IPS-18a (cell line): Measurements from ENCODE around the gene EEF1AKMT1.
A peak's percentile ranks its signal among the peaks of the same experiment; 100 is the strongest.

Experiments
- H3K27ac ChIP-seq: one replicate; pipeline ENCODE4 v1.5.1; 2013; ENCODE audit warnings: low read length
- H3K27me3 ChIP-seq: one replicate; pipeline ENCODE4 v1.6.1; 2013; ENCODE audit warnings: mild to moderate bottlenecking, low read length; ENCODE audit not compliant: control insufficient read depth, insufficient read depth
- H3K36me3 ChIP-seq: one replicate; pipeline ENCODE4 v1.6.1; 2013; ENCODE audit warnings: low read depth, low read length; ENCODE audit not compliant: control insufficient read depth
- H3K4me1 ChIP-seq: one replicate; pipeline ENCODE4 v1.6.1; 2013; ENCODE audit warnings: low read depth, low read length; ENCODE audit not compliant: control insufficient read depth
- H3K4me3 ChIP-seq: one replicate; pipeline ENCODE4 v1.5.1; 2013; ENCODE audit warnings: low read length
- H3K9ac ChIP-seq: one replicate; pipeline ENCODE4 v1.6.1; 2013; ENCODE audit warnings: mild to moderate bottlenecking, low read length, moderate library complexity
- H3K9me3 ChIP-seq: one replicate; pipeline ENCODE4 v1.6.1; 2013; ENCODE audit warnings: low read depth, low read length; ENCODE audit not compliant: control insufficient read depth

The EEF1AKMT1 gene

GRCh38 chr13:20773194-20774080 is at the start of gene EEF1AKMT1:
TSS of gene EEF1AKMT1 (minus strand) at chr13:20773961. CDS start at chr13:20757598, 16,363 bp downstream.
- no peaks in the 10 kb centered on the region for H3K36me3 ChIP-seq
- peaks cover 6% of the 10 kb centered on the region for H3K4me1 ChIP-seq
- H3K9ac ChIP-seq, result peak within 1 kb of the TSS; percentile 88
- H3K4me3 ChIP-seq, result peak within 1 kb of the TSS; percentile 85
- H3K27ac ChIP-seq, result peak within 1 kb of the TSS; percentile 84
- H3K27me3 ChIP-seq, result no peaks in the 10 kb centered on the region
- no peaks in the 10 kb centered on the region for H3K9me3 ChIP-seq

- Histone ChIP-seq H3K9ac (no peak overlapping the region), H3K4me3 (no peak overlapping the region), H3K27me3 (no peaks in the 10 kb centered on the region), H3K4me1 (peaks cover 12% of the 10 kb centered on the region), H3K27ac (no peak overlapping the region), H3K36me3 (peaks cover 8% of the 10 kb centered on the region), H3K9me3 (no peaks in the 10 kb centered on the region)
These were observed 49.3 kb upstream of the EEF1AKMT1 start for GRCh38 chr13:20823071-20823470.

- Histone ChIP-seq H3K4me1 (peaks cover 12% of the 10 kb centered on the region), H3K36me3 (peaks cover 8% of the 10 kb centered on the region), H3K27ac (no peak overlapping the region), H3K4me3 (no peak overlapping the region), H3K9ac (no peak overlapping the region), H3K9me3 (no peaks in the 10 kb centered on the region), H3K27me3 (no peaks in the 10 kb centered on the region)
These were observed 48.6 kb upstream of the EEF1AKMT1 start for GRCh38 chr13:20822406-20822805.

- H3K4me1 ChIP-seq, result peaks cover 2% of the 10 kb centered on the region
- peaks cover 8% of the 10 kb centered on the region for H3K36me3 ChIP-seq
- no peak overlapping the region for H3K4me3 ChIP-seq
- H3K9me3 ChIP-seq, result no peaks in the 10 kb centered on the region
- no peaks in the 10 kb centered on the region for H3K27me3 ChIP-seq
- no peak overlapping the region for H3K9ac ChIP-seq
- H3K27ac ChIP-seq, result no peak overlapping the region
These were observed 46.0 kb upstream of the EEF1AKMT1 start for GRCh38 chr13:20819715-20820114.

GRCh38 chr13:20815464-20815863 is 41.7 kb upstream of the EEF1AKMT1 start:
- no peaks in the 10 kb centered on the region for H3K4me1 ChIP-seq
- H3K36me3 ChIP-seq, result peaks cover 2% of the 10 kb centered on the region
- H3K27ac ChIP-seq, result no peak overlapping the region
- no peaks in the 10 kb centered on the region for H3K9me3 ChIP-seq
- H3K4me3 ChIP-seq, result no peak overlapping the region
- H3K27me3 ChIP-seq, result no peaks in the 10 kb centered on the region
- no peak overlapping the region for H3K9ac ChIP-seq

- Histone ChIP-seq H3K9ac (no peak overlapping the region), H3K4me1 (no peaks in the 10 kb centered on the region), H3K27me3 (no peaks in the 10 kb centered on the region)
These were observed 40.6 kb upstream of the EEF1AKMT1 start for GRCh38 chr13:20814224-20814910.

GRCh38 chr13:20812890-20813289 is 39.1 kb upstream of the EEF1AKMT1 start:
- Histone ChIP-seq H3K36me3 (peaks cover 24% of the 10 kb centered on the region), H3K27ac (no peak overlapping the region), H3K9me3 (no peaks in the 10 kb centered on the region), H3K4me3 (no peak overlapping the region), H3K27me3 (no peaks in the 10 kb centered on the region), H3K4me1 (no peaks in the 10 kb centered on the region), H3K9ac (no peak overlapping the region)

More at GRCh38 chr13:20814224-20814910, 40.6 kb upstream of the EEF1AKMT1 start:
- Histone ChIP-seq H3K36me3 (peaks cover 9% of the 10 kb centered on the region), H3K27ac (no peak overlapping the region), H3K4me3 (no peak overlapping the region), H3K9me3 (no peaks in the 10 kb centered on the region)

GRCh38 chr13:20810808-20811207 is 37.0 kb upstream of the EEF1AKMT1 start:
- Histone ChIP-seq H3K9ac (no peak overlapping the region), H3K4me3 (no peak overlapping the region), H3K27me3 (no peaks in the 10 kb centered on the region), H3K9me3 (no peaks in the 10 kb centered on the region), H3K27ac (no peak overlapping the region), H3K4me1 (no peaks in the 10 kb centered on the region), H3K36me3 (peaks cover 37% of the 10 kb centered on the region)

GRCh38 chr13:20808874-20809273 is 35.1 kb upstream of the EEF1AKMT1 start:
- Histone ChIP-seq H3K9ac (no peak overlapping the region), H3K27ac (no peak overlapping the region), H3K4me1 (no peaks in the 10 kb centered on the region), H3K27me3 (no peaks in the 10 kb centered on the region), H3K4me3 (no peak overlapping the region), H3K9me3 (no peaks in the 10 kb centered on the region), H3K36me3 (peaks cover 43% of the 10 kb centered on the region)

GRCh38 chr13:20803180-20803965 is 29.6 kb upstream of the EEF1AKMT1 start:
- no peaks in the 10 kb centered on the region for H3K27me3 ChIP-seq
- H3K4me1 ChIP-seq, result no peaks in the 10 kb centered on the region
- peaks cover 37% of the 10 kb centered on the region for H3K36me3 ChIP-seq
- H3K9ac ChIP-seq, result no peak overlapping the region
- H3K9me3 ChIP-seq, result no peaks in the 10 kb centered on the region
- no peak overlapping the region for H3K27ac ChIP-seq
- H3K4me3 ChIP-seq, result no peak overlapping the region

GRCh38 chr13:20801707-20802106 is 27.9 kb upstream of the EEF1AKMT1 start:
- H3K36me3 ChIP-seq, result peaks cover 28% of the 10 kb centered on the region

More at GRCh38 chr13:20801707-20802106, 27.9 kb upstream of the EEF1AKMT1 start:
- Histone ChIP-seq H3K4me1 (no peaks in the 10 kb centered on the region), H3K9ac (no peak overlapping the region), H3K9me3 (no peaks in the 10 kb centered on the region), H3K27ac (no peak overlapping the region), H3K4me3 (no peak overlapping the region), H3K27me3 (no peaks in the 10 kb centered on the region)
